GM19239 (cell line): ENCODE results near the gene TRAF2.

ENCODE experiments used
- DNase-seq: peaks from one replicate; pipeline ENCODE4 v3.0.0; 2011; ENCODE audit warnings: low spot score; ENCODE audit not compliant: insufficient read length
- FAIRE-seq: peaks from 2 replicates; lab custom pipeline; 2011; peaks lifted over from hg19 to GRCh38; lab: Jason Lieb, UNC

The TRAF2 gene

GRCh38 chr9:136906266-136906665 lies 19.9 kb downstream of the TRAF2 start:
- no peak for FAIRE-seq

GRCh38 chr9:136907011-136907914 lies 20.9 kb downstream of the TRAF2 start:
- FAIRE-seq (no peak), DNase-seq (no peak)

More at GRCh38 chr9:136906266-136906665, 19.9 kb downstream of the TRAF2 start:
- DNase-seq, result no peak

- no peak for DNase-seq
- no peak for FAIRE-seq
These were observed 24.0 kb downstream of the TRAF2 start for GRCh38 chr9:136910197-136910900.

- FAIRE-seq (no peak), DNase-seq (no peak)
These were observed 24.6 kb downstream of the TRAF2 start for GRCh38 chr9:136910901-136911245.

- FAIRE-seq (no peak), DNase-seq (no peak)
These were observed 27.6 kb downstream of the TRAF2 start for GRCh38 chr9:136913701-136914438.

GRCh38 chr9:136915632-136916329 lies 29.5 kb downstream of the TRAF2 start:
- FAIRE-seq, result no peak
- DNase-seq, result no peak

GRCh38 chr9:136916330-136917184 lies 30.2 kb downstream of the TRAF2 start:
- no peak for DNase-seq
- FAIRE-seq, result no peak

- FAIRE-seq (no peak), DNase-seq (no peak)
These were observed 31.6 kb downstream of the TRAF2 start for GRCh38 chr9:136917902-136918301.

GRCh38 chr9:136920069-136920468 lies 33.8 kb downstream of the TRAF2 start:
- FAIRE-seq, result no peak
- no peak for DNase-seq

- FAIRE-seq (no peak), DNase-seq (no peak)
These were observed 34.5 kb downstream of the TRAF2 start for GRCh38 chr9:136920734-136921231.

GRCh38 chr9:136921307-136921706 lies 35.0 kb downstream of the TRAF2 start:
- FAIRE-seq, result no peak
- no peak for DNase-seq

GRCh38 chr9:136921718-136922117 lies 35.4 kb downstream of the TRAF2 start:
- no peak for DNase-seq
- FAIRE-seq, result no peak

- FAIRE-seq, result no peak
- no peak for DNase-seq
These were observed 36.2 kb downstream of the TRAF2 start for GRCh38 chr9:136922540-136922939.

GRCh38 chr9:136923881-136924280 lies 37.6 kb downstream of the TRAF2 start:
- FAIRE-seq (no peak), DNase-seq (no peak)

GRCh38 chr9:136925414-136926153 lies 39.3 kb downstream of the TRAF2 start:
- DNase-seq (no peak), FAIRE-seq (no peak)

GRCh38 chr9:136926154-136926704 lies 39.9 kb downstream of the TRAF2 start:
- FAIRE-seq (no peak), DNase-seq (no peak)

- DNase-seq (no peak), FAIRE-seq (no peak)
These were observed 40.4 kb downstream of the TRAF2 start for GRCh38 chr9:136926749-136927148.
